HG02798 (cell line): ENCODE results near the gene HINT1.
A peak's percentile ranks its signal among the peaks of the same experiment; 100 is the strongest.

Experiments
- ATAC-seq: cut with Tn5 transposase; IDR thresholded peaks from one replicate; pipeline ENCODE4 v1.9.1; 2021; ENCODE audit warnings: mild to moderate bottlenecking; ENCODE audit not compliant: unreplicated experiment, poor library complexity

The HINT1 gene

GRCh38 chr5:131114754-131115153 lies 50.3 kb downstream of the HINT1 start:
- no peak for ATAC-seq

GRCh38 chr5:131112424-131112823 lies 52.6 kb downstream of the HINT1 start:
- no peak for ATAC-seq

DNA sequence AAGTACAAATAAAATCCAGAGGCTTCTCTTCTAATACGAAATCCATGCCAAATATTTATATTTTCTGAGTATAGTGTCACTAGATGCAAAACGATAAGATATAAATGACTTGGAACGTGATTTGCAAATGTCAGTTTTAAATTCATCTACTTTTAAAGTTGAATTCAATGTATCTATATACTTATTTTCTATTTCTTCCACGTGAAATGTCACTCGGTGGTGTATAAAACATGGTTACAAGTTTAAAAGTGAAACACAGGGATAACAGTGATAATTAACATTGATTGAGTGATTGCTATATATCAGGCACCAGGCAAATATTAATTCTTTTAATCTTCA lies 54.8 kb downstream of the HINT1 start:
- no peak for ATAC-seq

GRCh38 chr5:131109540-131110255 lies 55.4 kb downstream of the HINT1 start:
- peak; percentile 82 for ATAC-seq
